Glomerular visceral epithelial cell (primary cell): ENCODE results near the gene HOMER3.
A peak's percentile ranks its signal among the peaks of the same experiment; 100 is the strongest.

ENCODE experiments used
- DNase-seq: peaks from one replicate; pipeline ENCODE4 v3.0.0-alpha.2; 2016; ENCODE audit errors: extremely low spot score

The HOMER3 gene

GRCh38 chr19:18879579-18880373 is 61.2 kb downstream of the HOMER3 start:
- peak; percentile 26 for DNase-seq
